ENCODE data around the gene TECPR1.

- TF ChIP-seq CTCF (conservative IDR thresholded peaks at IDR 0.05; ENCODE audit: low read depth, low read length) (no peak), EZH2 (IDR thresholded peaks at IDR 0.05; ENCODE audit: low read length, unreplicated experiment) (no peak), EZH2phosphoT487 (IDR thresholded peaks at IDR 0.05; ENCODE audit: borderline replicate concordance, low read length) (no peak)
These were observed 64.9 kb downstream of the TECPR1 start for GRCh38 chr7:98187138-98187502.

Data from PC-3 (cell line).